GM21825 (cell line): Measurements from ENCODE around the gene TMEM125.

Experiments used
- ATAC-seq: cut with Tn5 transposase; IDR thresholded peaks from one replicate; pipeline ENCODE4 v1.9.1; 2021; ENCODE audit warnings: mild to moderate bottlenecking, moderate library complexity; ENCODE audit not compliant: unreplicated experiment

TMEM125 gene

DNA sequence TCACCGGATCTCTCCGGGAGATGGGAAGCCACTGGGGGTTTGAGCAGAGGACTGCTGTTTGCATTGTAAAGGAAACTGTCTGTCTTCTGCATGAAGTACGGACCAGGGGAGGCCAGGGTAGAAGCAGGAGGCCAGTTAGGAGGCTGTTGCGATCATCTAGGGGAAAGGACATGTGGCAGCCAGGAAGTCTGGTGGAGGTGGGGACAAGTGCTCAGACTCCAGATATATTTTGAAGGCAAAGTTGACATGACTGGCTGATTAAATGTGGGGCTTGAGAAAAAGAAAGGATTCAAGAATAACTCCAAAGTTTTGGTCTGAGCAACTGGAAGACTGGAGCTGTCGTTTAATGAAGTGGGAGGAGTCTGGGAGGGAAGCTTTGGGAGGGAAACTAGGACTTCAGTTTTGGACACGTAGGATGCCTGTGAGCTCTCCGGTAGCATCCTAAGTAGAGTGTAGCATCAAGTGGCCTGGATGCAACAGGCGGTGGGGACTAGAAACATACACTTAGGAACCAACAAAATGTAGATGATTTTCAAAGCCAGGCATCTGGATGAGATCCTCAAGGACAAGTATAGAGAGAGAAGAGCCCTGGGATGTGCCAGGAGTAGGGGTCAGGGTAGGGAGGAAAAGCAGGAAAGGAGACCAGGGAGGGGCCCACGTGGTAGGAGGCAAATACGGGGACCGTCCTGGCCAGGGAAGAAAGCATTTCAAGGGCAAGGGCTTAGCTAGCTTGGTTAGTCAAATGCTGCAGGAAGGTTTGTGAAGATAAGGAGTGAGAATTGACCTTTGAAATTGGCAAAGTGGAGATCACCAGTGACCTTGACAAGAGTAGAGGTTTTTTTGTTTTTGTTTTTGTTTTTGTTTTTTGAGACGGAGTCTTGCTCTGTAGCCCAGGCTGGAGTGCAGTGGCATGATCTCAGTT, 19.3 kb downstream of the TMEM125 start:
- no peak for ATAC-seq

DNA sequence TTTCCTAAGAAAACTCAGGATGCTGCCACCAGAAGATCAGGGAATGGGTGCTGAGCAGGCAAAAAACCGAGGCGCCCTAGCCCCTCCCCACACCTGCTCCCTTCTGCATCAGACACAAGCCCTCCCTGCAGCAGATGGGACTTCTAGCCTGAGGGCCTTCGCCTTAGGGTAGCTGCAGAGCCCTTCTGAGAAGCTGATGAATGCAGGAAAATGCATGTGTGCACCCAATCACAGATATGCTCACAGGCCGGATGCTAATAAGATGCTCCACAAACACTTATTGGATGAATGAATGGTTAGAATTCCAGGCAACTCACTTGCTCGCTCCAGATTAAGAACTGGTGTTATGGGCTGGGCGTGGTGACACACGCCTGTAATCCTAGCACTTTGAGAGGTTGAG, 22.4 kb downstream of the TMEM125 start:
- ATAC-seq = no peak

- ATAC-seq = no peak
Measured at GRCh38 chr1:43292679-43293078, 22.9 kb downstream of the TMEM125 start.

- ATAC-seq = no peak
Measured at GRCh38 chr1:43293176-43293575, 23.4 kb downstream of the TMEM125 start.

- no peak for ATAC-seq
Measured at GRCh38 chr1:43293896-43294760, 24.3 kb downstream of the TMEM125 start.

GRCh38 chr1:43294761-43295160, 25.0 kb downstream of the TMEM125 start:
- ATAC-seq = no peak

DNA sequence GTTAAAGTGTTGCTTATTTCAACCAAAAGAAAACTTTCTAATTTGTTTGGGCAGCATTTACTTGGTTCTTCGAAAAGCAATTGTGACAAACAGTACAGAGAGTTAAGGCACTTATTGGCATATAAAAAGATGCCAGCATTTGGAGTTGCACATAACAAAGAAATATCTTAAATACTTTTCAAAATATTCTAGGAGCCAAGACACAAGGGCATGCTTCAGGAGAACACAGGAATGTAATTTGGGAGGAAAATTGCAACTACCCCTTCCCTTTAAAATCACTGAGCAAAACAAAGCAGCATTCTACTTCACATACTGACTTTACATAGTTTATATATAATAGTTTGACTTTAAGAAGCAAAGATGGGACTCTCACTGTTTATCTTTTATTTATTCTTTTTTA, 26.4 kb downstream of the TMEM125 start:
- no peak for ATAC-seq

DNA sequence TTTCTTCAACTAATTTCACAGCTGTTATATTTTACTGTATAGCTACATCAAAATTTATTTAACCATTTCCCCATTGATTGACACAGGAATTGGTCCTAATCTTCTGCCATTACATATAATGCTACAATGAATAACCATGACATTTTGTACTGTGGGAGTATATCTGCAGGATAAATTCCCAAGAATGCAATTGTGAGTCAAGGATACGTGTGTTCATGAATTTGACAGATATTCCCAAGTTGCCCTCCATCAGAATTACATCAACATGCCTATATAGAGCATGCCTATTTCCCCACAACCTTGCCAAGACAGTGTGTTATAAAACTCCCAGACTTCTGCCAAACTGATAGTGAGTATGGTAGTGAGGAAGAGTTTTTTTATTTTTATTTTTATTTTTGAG, 28.3 kb downstream of the TMEM125 start:
- ATAC-seq = no peak

GRCh38 chr1:43299101-43299500, 29.3 kb downstream of the TMEM125 start:
- ATAC-seq = no peak

- ATAC-seq = no peak
Measured at GRCh38 chr1:43300378-43301094, 30.8 kb downstream of the TMEM125 start, which contains the start of gene TIE1. Gene TIE1 (plus strand): TSS chr1:43300982. CDS start chr1:43301072, 90 bp downstream.

DNA sequence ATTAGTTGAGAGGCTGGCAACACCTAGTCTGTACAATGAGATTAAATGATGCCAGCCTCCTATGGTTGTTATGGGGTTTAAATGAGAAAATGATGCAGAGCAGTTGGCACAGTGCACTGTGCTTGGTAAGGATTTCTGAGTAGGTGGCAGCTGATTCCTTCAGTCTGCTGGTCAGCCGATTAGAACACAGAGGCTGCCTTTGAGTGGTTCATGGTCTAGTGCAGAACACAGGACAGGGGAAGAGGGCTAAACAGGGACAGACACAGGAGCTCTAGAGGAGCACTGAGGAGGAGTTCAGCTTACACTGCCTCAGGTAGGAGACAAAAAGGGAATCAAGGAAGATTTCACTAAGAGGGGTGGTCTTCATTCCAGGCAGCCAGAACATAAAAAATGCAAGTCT, 32.4 kb downstream of the TMEM125 start:
- ATAC-seq = no peak

GRCh38 chr1:43302721-43303470, 33.1 kb downstream of the TMEM125 start:
- no peak for ATAC-seq

GRCh38 chr1:43303471-43304313, 33.9 kb downstream of the TMEM125 start:
- no peak for ATAC-seq

DNA sequence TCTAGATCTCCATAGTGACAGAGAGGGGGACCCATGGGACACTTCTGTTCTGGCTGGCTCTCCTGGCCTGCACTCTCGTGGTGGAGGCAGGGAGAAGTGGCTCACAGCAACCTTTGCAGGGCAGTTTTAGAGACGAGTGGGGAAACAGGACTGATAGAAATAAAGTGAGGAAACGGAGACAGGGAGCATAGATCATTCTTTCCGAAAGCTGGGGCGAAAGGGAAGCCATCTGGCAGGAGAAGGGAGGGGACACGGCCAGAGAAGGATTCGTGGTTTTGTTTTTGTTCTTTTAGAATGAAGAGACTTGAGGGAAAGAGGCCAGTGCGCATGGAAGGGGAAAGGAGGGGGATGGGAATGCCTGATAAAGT, 34.5 kb downstream of the TMEM125 start:
- ATAC-seq = no peak

DNA sequence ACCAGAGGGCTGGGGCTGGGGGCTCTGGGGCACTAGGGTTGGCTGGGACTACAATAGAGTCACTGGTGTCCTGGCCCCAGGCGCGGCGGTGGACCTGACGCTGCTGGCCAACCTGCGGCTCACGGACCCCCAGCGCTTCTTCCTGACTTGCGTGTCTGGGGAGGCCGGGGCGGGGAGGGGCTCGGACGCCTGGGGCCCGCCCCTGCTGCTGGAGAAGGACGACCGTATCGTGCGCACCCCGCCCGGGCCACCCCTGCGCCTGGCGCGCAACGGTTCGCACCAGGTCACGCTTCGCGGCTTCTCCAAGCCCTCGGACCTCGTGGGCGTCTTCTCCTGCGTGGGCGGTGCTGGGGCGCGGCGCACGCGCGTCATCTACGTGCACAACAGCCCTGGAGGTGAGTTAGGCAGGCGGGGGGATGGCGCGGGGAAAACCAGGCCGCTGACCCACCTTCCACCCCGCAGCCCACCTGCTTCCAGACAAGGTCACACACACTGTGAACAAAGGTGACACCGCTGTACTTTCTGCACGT, 35.1 kb downstream of the TMEM125 start:
- ATAC-seq = no peak

GRCh38 chr1:43305461-43305860, 35.7 kb downstream of the TMEM125 start:
- no peak for ATAC-seq

DNA sequence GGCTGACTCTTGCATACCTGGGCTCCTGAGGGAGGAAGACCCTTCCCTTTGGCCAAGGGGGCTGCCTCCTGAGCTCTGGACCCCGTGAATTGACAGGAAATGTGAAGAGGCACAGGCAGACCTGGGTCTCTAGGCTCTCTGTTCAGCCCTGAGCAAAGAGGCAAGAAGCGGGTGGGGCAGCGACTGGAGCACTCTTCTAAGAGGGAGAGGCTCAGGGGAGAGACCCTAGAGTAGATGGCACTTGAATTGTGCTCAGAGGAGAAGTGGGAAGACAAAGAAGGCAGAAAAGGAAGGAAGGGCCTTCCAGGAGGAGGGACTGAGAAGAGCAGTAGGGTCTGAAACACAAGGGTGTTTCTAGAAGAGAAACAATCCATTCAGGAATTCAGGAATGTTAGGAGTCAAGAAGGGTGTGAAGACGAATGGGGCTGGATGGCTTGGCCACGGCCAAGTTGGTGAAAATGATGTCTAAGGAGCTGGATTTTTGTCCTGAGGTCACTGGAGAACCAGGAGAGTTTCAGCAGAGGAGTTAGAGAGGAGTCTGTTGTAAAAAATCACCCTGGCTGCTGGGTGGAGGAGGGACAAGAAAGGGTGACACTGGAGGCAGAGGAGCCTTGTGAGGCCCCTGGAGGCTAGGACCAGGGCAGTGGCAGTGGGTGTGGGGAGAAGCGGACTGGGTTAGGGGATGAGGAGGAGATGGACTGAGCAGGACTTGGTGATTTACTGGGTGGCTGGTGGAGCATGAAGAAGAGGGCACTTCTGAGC, 36.3 kb downstream of the TMEM125 start:
- no peak for ATAC-seq

- ATAC-seq = no peak
Measured at GRCh38 chr1:43306688-43307457, 37.1 kb downstream of the TMEM125 start.
